Superior temporal gyrus (tissue), 1 donor: ENCODE results near the gene NSUN2.
A peak's percentile ranks its signal among the peaks of the same experiment; 100 is the strongest.
"Not testable (repeated sequence)": the region's sequence is repeated elsewhere in the genome, so short reads cannot be mapped to it uniquely, and the experiment has no call there.

ENCODE experiments used
- DNase-seq: peaks from one replicate; pipeline ENCODE4 v3.0.0-alpha.2; 2016; ENCODE audit errors: extremely low spot score

Gene NSUN2

DNA sequence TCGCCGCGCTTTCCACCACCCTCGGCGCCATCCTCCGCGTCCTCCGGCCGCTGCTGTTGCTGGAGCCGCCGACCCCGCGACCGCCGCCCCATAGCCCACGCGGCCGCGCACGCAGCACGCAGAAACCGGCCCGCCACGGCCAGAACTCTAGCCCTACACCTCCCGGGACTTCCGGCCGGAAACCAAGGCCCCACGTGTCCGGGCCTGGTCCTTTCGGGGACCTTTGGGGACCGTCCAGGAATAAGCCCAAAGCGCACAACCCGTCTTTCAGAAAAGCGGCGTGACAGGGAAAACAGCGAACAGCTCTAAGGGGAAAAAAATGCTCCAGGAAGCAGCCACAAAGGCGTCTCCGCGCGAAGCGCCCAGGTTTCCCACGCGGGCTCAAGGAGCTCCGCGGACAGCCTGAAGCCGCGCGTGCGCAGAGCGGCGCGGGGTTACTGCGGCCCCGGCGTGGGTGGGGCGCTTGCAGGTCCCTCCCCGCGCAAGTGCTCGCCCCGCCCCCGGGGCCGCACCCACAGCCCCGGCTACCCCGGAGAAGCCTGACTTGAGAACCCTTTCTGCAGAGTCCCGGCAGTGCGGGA, at the start of gene NSUN2, which contains the start of gene SRD5A1:
TSS of gene NSUN2 (minus strand) at position 157 of the 581 bp plus-strand sequence. CDS start at position 92, 65 bp downstream.
TSS of gene SRD5A1 (plus strand) at position 553 of the 581 bp plus-strand sequence. CDS start 137 bp downstream, outside the sequence.
- DNase-seq, result peak; percentile 94

DNA sequence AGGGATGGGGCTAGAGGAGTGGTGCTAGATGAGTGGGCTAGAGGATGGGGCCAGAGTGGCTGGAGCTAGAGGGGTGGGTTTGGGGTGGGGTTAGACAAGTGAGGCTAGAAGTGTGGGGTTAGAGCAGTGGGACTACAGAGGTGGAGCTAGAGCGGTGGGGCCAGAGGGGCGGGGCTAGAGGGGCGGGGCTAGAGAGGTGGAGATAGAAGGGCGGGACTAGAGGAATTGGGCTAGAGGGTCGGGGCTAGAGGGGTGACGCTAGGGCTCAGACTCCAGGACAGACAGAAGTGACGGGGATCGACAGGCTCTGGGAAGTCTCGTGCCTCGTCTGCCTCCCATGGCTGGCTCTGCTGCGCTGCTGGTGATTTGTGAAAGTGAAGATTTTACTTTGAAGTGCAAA, 49.4 kb upstream of the NSUN2 start:
- DNase-seq, result no peak

DNA sequence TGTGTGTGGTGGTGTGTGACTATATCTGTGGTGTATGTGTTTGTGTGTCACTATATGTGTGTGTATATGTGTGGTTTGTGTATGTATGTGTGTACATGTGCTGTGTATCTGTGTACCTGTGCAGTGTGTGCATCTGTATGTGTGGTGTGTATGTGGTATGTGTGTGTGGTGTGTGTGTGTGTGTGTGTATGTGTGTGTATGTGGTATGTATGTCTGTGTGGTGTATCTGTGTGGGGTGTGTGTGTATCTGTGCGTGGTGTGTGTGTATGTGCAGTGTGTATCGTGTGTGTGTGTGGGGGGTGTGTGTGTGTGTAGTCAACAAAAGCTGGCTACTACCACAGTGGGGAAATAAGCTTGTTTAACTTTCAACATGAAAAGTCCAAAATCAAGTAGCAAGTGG, 48.8 kb upstream of the NSUN2 start:
- no peak for DNase-seq

DNA sequence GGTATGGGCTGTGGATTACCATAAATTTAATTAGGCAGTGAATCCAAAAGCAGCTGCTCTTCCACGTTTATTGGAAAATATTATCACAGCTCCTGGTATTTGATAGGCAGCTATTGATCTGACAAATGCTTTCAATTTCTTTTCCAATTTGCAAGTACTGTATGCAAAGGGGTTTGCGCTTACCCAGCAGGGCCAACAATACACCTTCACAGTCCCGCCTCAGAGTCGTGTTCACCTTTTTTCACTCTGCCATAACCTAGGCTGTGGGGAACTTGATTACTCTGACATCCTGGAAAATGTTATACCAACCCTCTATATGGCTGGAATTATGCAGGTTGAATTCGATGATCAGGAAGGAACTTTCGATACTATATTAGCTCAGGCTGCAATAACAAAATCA, 48.1 kb upstream of the NSUN2 start:
- no peak for DNase-seq

DNA sequence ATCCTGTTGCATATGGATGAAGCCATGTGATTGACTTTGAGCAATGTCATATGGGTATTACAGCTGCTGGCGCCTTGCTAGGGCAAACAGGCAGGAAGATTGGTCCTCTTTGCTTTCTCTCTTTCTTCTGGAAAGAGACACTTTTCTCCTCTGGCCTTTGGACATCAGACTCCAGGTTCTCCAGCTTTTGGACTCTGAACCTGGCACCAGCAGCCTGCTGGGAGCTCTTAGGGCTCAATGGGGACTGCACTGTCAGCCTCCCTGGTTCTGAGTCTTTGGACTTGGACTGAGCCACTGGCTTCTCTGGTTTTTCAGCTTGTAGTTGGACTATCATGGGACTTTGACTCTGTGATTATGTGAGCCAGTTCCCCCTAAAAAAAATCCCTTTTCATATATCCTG, 45.5 kb upstream of the NSUN2 start:
- DNase-seq, result no peak

DNA sequence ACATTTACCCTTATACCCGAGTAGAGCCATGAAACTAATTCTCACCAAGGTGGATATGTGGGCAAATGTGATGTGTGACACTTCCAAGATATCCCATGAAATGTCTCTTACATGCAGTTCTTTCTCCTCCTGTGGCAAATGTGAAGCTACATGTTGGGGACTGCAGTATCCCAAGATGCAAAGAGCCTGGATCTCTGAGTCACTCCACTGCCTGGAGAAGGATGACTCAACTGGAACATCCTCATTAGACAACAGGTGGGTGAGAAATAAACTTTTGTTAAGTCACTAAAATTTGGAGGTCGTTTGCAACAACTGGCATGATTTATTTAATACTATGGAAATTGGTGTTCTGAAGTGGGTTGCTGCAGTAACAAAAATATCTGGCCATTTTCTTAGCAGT, 43.9 kb upstream of the NSUN2 start:
- DNase-seq, result no peak

DNA sequence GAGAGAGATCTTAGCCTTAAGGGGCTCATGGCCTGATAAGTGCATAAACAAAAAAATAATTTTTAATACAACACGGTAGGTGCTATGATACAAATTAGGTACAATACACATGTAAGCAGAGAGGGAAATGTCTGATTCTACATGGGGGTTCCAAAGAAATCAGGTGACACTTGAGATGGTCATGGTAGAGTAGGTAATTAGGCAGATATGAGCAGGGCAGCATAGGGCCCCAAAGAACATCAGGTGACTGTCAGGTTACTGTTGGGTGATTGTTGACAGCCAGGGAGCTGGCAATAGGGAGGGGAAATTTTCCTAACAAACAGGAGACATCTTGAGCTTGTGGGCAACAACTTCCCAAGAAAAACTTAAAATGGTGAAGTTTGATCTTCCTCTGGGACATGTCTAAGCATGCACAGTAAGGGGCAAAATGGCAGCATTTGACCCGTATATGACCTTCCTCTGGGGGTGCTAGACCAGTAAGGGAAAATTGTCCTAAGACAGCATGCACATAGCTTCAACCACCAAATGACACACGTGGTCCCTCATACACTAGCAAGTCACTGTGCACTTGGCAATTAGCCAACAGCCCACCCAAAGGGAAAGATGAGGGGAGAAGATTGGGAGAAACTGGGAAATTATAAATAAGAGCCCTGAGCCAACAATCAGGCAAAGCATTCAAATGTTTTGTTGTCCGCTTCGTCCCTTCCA, 43.1 kb upstream of the NSUN2 start:
- DNase-seq, result no peak

DNA sequence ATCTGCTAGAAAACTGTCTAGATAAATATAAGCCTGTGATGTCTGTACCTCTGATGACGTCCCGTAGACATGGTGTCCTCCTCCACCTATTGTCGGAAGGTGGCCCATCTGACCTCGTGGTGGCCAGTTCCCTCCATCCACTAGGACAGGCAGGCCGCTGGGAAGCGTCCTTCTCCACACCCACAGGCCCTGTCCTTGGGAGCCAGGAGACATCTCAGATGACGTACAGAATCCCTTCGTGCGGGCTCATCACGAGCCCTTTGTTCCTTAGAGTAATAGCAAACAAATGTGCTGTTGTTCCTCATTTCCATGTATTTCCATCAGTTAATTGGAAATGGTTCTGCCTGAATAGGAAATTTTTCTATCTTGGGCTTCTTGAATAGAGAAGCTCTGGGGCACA, 42.0 kb upstream of the NSUN2 start:
- DNase-seq, result no peak

DNA sequence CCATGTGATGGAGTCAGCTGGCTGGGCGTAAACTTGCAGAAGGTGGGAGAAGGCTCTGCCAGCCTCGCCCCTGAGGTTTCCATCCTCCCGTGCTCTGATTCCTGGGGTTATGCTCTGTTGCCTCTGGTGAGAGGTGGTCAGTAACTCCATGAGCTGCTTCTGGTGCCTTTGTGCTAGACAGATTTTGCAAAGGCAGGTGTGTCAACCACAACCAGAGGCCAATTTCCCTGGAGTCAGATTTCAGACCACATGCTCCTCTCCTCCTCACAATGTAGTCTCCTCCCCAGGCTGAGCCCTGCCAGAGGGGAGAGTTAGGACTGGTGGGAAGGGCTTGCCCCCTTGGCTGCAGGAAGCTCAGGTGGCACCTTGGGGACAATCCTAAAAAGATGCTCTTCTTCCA, 41.6 kb upstream of the NSUN2 start:
- no peak for DNase-seq

DNA sequence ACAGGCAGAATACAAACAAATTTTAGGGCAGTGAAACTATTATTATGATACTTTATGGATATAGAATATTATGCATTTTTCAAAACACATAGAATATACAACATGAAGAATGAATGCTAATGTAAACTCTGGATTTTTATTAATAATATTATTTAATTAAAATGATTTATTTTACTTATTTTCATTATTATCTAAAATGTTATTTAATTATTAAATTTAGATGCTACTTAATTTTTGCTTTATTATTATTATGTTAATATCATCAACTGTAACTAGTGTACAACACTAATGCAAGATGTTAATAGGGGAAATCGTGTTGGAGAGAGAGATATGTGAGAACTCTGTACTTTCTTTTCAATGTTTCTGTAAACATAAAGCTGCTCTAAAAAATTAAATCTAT, 41.1 kb upstream of the NSUN2 start:
- no peak for DNase-seq

DNA sequence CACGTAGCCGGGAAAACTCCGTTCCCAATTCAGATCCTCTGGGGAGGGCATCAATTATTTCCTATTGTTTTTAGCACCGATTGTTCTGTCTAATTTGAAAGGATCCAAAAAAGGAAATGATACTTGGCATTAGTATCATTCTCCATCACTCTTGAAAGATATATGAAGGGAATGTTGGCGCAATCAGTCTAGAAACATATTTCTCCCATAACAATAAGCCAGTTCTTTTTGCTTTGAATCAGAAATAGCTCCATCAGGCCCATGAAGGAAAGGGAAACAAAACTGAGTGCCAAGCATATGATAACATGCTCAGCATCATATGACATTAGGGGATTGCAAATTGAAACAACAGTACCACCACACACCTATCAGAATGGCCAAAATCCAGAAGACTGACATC, 40.2 kb upstream of the NSUN2 start:
- no peak for DNase-seq

DNA sequence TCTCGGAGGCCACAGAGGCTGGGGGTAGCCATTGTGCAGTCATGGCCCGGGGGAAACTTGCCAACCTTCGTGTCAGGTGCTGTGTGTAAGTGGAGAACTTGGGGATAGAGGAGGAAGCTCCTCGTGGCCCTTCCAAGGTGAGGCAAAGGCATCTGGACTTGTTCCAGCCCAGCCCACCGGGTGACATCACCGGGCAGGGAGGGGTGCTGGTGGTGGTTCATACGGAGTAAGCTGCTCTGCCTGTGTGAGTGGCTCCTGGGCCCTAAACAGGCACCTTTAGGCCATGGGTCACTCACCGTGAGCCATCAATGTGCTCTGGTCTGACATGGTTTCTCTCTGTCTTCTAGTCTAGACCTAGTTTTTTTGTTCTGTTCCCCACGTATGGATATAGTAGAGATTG, 35.9 kb upstream of the NSUN2 start:
- DNase-seq, result not testable (repeated sequence)

DNA sequence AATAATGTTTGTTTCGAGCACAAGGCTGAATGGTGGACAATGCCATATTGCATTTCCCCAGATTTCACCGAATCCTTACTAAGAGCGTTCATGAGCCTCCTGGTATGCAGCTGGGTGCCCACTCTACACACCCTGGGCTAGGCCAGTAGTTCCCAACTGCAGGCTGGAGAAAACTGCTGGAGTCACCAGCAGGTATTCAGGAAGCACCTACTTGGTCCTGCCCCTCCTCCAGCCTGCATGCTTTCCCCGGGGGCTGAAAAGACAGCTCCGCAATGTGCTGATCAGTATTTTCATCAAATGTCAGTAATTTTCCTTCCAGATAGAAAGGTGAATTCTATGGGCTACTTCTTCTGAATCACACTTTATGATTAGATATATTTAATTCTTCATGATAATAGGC, 34.8 kb upstream of the NSUN2 start:
- DNase-seq, result no peak

DNA sequence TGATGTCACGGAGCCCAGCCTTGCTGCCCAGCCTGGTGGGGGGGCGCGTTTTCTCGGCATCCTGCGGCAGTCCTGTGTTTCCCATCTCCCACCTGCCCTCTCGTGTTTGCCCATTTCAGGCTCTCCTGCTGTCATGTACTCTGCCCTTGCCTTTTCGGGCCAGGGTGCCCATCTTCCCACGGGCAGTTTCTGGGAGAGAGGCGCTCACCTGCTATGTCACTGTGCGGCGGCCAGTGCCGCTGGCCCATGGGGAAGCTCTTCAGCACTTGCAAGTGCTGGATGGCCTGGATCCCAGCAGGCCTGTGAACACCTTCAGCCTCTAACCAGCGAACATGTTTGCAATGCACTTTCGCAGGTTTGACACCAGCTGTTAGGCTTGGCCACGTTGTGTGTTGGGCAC, 33.9 kb upstream of the NSUN2 start:
- no peak for DNase-seq

DNA sequence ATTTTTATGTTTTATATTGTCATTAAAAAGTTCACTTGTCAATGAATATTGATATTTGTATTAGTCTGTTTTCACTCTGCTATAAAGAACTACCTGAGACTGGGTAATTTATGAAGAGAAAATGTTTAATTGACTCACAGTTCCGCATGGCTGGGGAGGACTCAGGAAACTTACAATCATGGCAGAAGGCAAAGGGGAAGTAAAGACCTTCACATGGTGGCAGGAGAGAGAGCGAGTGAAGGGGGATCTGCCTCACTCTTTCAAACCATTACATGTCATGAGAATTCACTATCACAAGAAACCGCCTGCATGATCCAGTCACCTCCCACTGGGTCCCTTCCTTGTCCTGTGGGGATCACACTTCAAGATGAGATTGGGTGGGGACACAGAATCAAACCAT, 27.8 kb upstream of the NSUN2 start:
- no peak for DNase-seq

DNA sequence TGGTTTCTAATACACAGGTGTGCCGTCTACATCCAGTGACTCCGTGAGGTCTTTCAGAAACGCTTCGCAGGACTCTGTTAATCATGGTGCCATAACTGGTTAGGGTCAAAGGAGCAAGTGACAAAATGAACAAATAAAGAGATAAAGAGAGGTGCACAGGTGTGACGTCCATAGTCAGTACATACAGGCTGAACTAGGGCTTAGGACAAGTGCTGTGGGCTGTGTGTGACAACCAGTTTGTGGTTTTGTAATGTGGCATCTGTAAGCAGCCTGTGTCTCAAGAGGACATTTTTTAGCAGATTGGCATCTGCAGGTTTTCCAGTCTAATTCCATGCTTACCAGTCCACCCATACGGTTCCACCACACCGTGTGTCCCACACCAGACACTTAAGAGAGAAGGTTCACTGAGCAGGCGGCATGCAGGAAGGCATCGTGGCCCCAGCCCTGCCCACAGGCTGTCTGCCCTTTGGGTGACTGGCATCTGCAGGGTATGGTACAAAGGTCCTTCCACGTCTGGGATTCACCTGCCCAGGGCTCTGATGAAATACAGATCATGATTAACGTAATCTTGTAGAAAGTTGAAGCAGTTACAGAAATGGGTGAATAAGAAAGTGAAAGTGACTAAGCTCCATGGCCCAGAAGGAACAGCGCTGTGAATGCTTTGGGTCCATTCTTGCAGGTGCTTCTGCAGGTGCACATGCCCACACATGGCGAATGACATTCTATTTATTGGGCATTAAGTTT, 27.3 kb upstream of the NSUN2 start:
- DNase-seq, result no peak

DNA sequence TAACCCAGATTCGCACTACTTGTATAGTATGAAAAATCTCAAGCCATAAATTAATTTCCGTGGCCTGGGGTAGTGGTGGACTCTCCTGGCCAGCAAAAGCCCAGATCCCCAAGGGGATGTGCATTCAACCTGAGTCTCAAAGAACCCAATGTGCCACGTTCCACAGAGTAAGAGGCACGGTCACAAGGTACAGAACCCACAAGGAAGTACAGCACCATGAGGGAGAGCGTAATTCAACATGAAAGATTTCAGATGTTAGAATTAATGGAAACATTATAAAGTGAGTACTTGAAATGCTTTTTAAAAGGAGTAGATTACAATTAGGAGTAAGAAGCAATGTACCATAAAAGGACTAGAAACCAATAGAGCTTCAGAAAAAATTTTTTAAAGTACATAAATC, 23.8 kb upstream of the NSUN2 start:
- no peak for DNase-seq

DNA sequence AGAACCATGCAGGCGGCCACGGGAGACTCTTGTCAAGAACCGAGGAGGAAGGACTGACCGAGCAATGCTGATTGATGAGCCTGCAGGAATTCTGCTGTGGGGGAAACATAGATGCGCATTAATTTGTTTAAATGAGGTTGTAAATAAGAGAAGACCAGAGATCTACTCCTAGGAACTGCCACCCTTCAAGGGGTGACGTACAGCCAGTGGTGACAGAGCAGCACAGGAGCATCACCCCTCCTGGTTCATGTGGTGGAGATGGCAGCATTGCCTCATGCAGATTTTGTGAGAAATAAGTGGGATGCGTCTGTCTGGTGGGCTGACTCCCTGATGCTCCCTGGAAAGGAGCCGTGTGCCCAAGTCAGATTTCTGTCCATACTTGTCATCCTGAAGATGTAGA, 22.6 kb upstream of the NSUN2 start:
- DNase-seq, result no peak

DNA sequence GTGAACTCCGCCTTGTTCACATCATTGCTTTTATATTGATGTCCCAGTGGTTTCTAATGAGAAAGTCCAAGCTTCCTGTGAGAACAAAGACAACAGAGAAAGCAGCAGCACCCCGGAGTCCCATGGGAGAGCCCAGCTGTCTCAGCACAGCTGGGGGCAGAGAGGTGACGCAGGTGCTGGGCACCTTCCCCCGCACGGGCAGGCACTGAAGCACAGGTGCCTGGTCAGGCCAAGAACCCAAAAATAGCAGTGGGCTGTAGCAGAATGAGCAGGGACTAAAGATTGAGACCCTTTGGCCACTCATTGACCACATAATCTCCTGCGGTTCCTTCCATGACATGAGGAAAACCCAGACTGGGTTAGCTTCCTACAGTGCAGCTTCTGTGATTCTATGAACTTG, 19.2 kb upstream of the NSUN2 start:
- no peak for DNase-seq

DNA sequence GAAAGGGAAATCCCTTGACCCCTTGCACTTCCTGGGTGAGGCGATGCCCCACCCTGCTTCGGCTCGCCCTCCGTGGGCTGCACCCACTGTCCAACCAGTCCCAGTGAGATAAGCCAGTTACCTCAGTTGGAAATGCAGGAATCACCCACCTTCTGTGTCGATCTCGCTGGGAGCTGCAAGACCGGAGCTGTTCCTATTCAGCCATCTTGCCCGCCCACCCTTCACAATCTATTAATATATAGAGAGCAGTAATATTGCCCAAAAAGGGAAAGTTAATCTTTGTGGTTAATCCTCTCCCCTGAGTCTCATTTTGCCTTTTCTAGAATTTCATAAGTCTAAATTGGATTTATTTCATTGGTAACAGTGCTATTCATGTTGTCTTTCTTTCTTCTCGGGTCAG, 16.8 kb upstream of the NSUN2 start:
- DNase-seq, result no peak

DNA sequence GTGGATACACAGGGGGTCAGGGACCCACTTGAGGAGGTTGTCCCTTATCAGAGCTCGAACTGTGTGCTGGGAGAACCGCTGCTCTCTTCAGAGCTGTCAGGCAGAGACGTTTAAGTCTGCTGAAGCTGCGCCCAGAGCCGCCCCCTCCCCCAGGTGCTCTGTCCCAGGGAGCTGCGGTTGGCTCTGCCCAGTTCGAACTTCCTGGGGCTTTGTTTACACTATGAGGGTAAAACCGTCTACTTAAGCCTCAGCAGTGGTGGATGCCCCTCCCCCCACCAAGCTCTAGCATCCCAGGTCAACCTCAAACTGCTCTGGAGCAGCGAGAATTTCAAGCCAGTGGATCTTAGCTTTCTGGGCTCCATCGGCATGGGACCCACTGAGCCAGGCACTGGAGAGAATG, 16.3 kb upstream of the NSUN2 start:
- no peak for DNase-seq

DNA sequence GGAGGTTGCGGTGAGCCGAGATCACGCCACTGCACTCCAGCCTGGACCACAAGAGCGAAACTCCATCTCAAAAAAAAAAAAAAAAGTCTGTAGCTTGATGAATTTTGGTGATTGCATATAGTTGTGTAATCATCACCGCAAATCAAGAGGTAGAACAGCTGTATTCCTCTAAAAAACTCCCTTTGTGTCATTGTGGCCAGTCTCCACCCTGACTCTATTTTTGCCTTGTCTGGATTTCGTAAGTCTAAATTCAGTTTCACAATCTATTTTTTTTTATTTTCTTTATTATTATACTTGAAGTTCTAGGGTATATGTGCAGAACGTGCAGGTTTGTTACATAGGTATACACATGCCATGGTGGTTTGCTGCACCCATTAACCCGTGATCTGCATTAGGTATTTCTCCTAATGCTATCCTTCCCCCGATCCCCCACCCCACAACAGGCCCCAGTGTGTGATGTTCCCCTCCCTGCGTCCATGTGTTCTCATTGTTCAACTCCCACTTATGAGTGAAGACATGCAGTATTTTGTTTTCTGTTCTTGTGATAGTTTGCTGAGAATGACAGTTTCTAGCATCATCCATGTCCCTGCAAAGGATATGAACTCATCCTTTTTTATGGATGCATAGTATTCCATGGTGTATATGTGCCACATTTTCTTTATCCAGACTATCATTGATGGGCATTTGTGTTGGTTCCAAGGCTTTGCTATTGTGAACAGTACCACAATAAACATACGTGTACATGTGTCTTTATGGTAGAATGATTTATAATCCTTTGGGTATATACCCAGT, 12.9 kb upstream of the NSUN2 start:
- DNase-seq, result not testable (repeated sequence)
